K562 (cell line): ENCODE data around the gene ST3GAL3. TPM values are rescaled to one million over a fixed set of nuclear protein-coding genes. Genes with fewer than 3 reads are reported as not detected.

Source experiments
- ATAC-seq: fragments of 200-7000 bp; cut with Tn5 transposase; 3 replicates; pipeline ENCODE4 v1.9.1; 2020; ENCODE audit warnings: moderate library complexity
- BruUV-seq: library from RNA; stranded (reverse); fragments of 400-500 nt; replicated peaks from 2 replicates; lab custom pipeline; 2021; lab: Mats Ljungman, UMichigan
- CTCF ChIA-PET: fragments of 300-600 bp; formaldehyde crosslinking; extraction: SDS; loops from one replicate; lab custom pipeline; 2021; ENCODE audit warnings: low intra/inter-chr PET ratio; lab: Yijun Ruan, JAX
- POLR2A ChIA-PET: fragments of 300-600, 350-650 bp; sonication (Branson Sonifier 250); formaldehyde crosslinking; extraction: SDS; loops from one replicate; lab custom pipeline; 2021; ENCODE audit warnings: antibody characterized with exemption, inconsistent platforms; lab: Yijun Ruan, JAX
- DNase-seq, 4 experiments: peaks; one replicate each; pipeline versions ENCODE4 v3.0.0 to v3.0.0-alpha.2; 2011 to 2018; ENCODE audit warnings: low spot score in 3 of 4, mixed read lengths in 3 of 4; ENCODE audit errors: extremely low read depth in 1 of 4
- FAIRE-seq: peaks from 2 replicates; lab custom pipeline; 2011; peaks lifted over from hg19 to GRCh38; lab: Jason Lieb, UNC
- H2AFZ ChIP-seq: 2 replicates; pipeline ENCODE4 v1.6.0; 2011; ENCODE audit warnings: low read depth, low read length, control low read depth, inconsistent platforms
- H3K27ac ChIP-seq: fragments of 200-600 bp; 3 replicates; pipeline ENCODE4 v1.8.0; 2011; ENCODE audit warnings: low read depth, mild to moderate bottlenecking, control low read depth, inconsistent platforms, low read length, moderate library complexity, mixed read lengths; ENCODE audit errors: extremely low read depth
- H3K27me3 ChIP-seq, 2 experiments: fragments of 300-600 bp in 1 of 2; 2 replicates in 1 of 2; 3 replicates in 1 of 2; pipeline versions ENCODE4 v1.6.0 to v1.8.0; 2011; ENCODE audit warnings: inconsistent platforms in 2 of 2, low read length in 2 of 2, mild to moderate bottlenecking in 1 of 2, mixed read lengths in 1 of 2, moderate library complexity in 1 of 2; ENCODE audit not compliant: control insufficient read depth in 2 of 2, insufficient read depth in 2 of 2
- H3K36me3 ChIP-seq: fragments of 300-600 bp; 3 replicates; pipeline ENCODE4 v1.8.0; 2011; ENCODE audit warnings: mild to moderate bottlenecking, low read length, inconsistent platforms; ENCODE audit not compliant: control insufficient read depth, insufficient read depth
- H3K4me1 ChIP-seq, 2 experiments: fragments of 200-600 bp in 1 of 2; replicated peaks in 1 of 2; 2 replicates in 1 of 2; 3 replicates in 1 of 2; pipeline versions ENCODE4 v1.5.1 to v1.8.0; 2011; ENCODE audit warnings: inconsistent platforms in 2 of 2, low read length in 2 of 2, mild to moderate bottlenecking in 1 of 2, mixed read lengths in 1 of 2, moderate library complexity in 1 of 2; ENCODE audit not compliant: control insufficient read depth in 2 of 2, insufficient read depth in 2 of 2
- H3K4me2 ChIP-seq: 2 replicates; pipeline ENCODE4 v1.6.1; 2011; ENCODE audit warnings: low read length, control low read depth, inconsistent platforms, mixed read lengths; ENCODE audit not compliant: insufficient read depth
- H3K4me3 ChIP-seq: fragments of 200-600 bp; sonication (generic), shearing (Covaris generic); 2 replicates; pipeline ENCODE4 v1.5.1; 2016; ENCODE audit warnings: control low read depth, inconsistent platforms
- H3K79me2 ChIP-seq: fragments of 200-600 bp; 3 replicates; pipeline ENCODE4 v1.8.0; 2011; ENCODE audit warnings: low read length, inconsistent platforms; ENCODE audit not compliant: control insufficient read depth, insufficient read depth
- H3K9ac ChIP-seq, 2 experiments: 2 replicates each; pipeline versions ENCODE4 v1.6.0 to v1.6.1; 2011; ENCODE audit warnings: low read depth in 2 of 2, low read length in 2 of 2, control low read depth in 1 of 2, inconsistent platforms in 1 of 2, mild to moderate bottlenecking in 1 of 2, mixed read lengths in 1 of 2; ENCODE audit not compliant: insufficient read depth in 1 of 2
- H3K9me1 ChIP-seq: one replicate; pipeline ENCODE4 v1.6.0; 2011; ENCODE audit warnings: inconsistent platforms, mild to moderate bottlenecking, low read length, moderate library complexity; ENCODE audit not compliant: control insufficient read depth, insufficient read depth
- H3K9me3 ChIP-seq: replicated peaks from 2 replicates; pipeline ENCODE4 v1.5.1; 2011; ENCODE audit warnings: low read depth, low read length, inconsistent platforms; ENCODE audit not compliant: control insufficient read depth, insufficient read depth
- H4K20me1 ChIP-seq: replicated peaks from 2 replicates; pipeline ENCODE4 v1.6.1; 2011; ENCODE audit warnings: low read length, inconsistent platforms, mixed read lengths; ENCODE audit not compliant: control insufficient read depth, insufficient read depth
- CREBBP ChIP-seq: IDR thresholded peaks from one replicate; pipeline ENCODE4 v1.6.1; 2012; ENCODE audit warnings: low read depth, mild to moderate bottlenecking, control low read depth, inconsistent platforms, low read length
- MYBL2 ChIP-seq, 2 experiments: fragments of 450-650 bp in 1 of 2; sonication (generic) in 1 of 2; formaldehyde crosslinking in 1 of 2; IDR thresholded peaks; 2 replicates each; pipeline versions ENCODE4 v1.6.1 to v1.8.1; 2017 to 2022; ENCODE audit warnings: borderline replicate concordance in 1 of 2, inconsistent platforms in 1 of 2, low read depth in 1 of 2, mild to moderate bottlenecking in 1 of 2, missing genetic modification reagents in 1 of 2, moderate library complexity in 1 of 2
- NR3C1 ChIP-seq: sonication (generic); formaldehyde crosslinking; IDR thresholded peaks from 2 replicates; pipeline ENCODE4 v1.8.1; 2022; ENCODE audit warnings: missing genetic modification reagents
- SETDB1 ChIP-seq: IDR thresholded peaks from one replicate; pipeline ENCODE4 v1.6.1; 2012; ENCODE audit warnings: low read length, control low read depth, inconsistent platforms
- TRIM24 ChIP-seq, 2 experiments: fragments of 450-650 bp; IDR thresholded peaks; 2 replicates each; pipeline ENCODE4 v1.6.1; 2016
- TSC22D4 ChIP-seq: fragments of 450-650 bp; IDR thresholded peaks from 2 replicates; pipeline ENCODE4 v1.6.1; 2016; ENCODE audit warnings: missing genetic modification characterization, missing biosample characterization, control low read depth
- ZNF12 ChIP-seq: sonication (generic); formaldehyde crosslinking; IDR thresholded peaks from 2 replicates; pipeline ENCODE4 v1.4.0; 2020; ENCODE audit warnings: mild to moderate bottlenecking, missing genetic modification reagents
- ZNF133 ChIP-seq: fragments of 250-450 bp; sonication (Bioruptor Pico); IDR thresholded peaks from 2 replicates; pipeline ENCODE4 v1.4.0; 2020; ENCODE audit warnings: mild to moderate bottlenecking
- ZNF583 ChIP-seq: fragments of 250-450 bp; sonication (Bioruptor Pico); IDR thresholded peaks from 2 replicates; pipeline ENCODE4 v1.4.0; 2020
- ZNF830 ChIP-seq: fragments of 250-450 bp; sonication (Bioruptor Pico); IDR thresholded peaks from 2 replicates; pipeline ENCODE4 v1.5.0; 2021; ENCODE audit warnings: mild to moderate bottlenecking
- WGBS: fragments of 100-300 bp; shearing (Covaris generic); methylation state at CpG from one replicate; pipeline ENCODE4 v1.1.6; 2016; ENCODE audit warnings: low coverage, mixed read lengths; ENCODE audit not compliant: insufficient coverage; ENCODE audit errors: missing lambda C conversion rate; 5-methylcytosine and 5-hydroxymethylcytosine counted together
- in situ Hi-C: fragments of 300-500 bp; cut with MboI; formaldehyde crosslinking; loops from 4 replicates; pipeline ENCODE4 v1.15.0; 2018; ENCODE audit warnings: inconsistent platforms, mixed read lengths
- intact Hi-C: fragments of 100-400 bp; cut with micrococcal nuclease; formaldehyde crosslinking; loops from 2 replicates; pipeline ENCODE4 v1.14.2; 2022
- polyA plus RNA-seq, 8 experiments: library from polyadenylated mRNA; depleted of rRNA in 4 of 8; stranded (reverse) in 5 of 8; unstranded in 3 of 8; fragments of >200 nt; fragmentation: Nextera tagmentation in 2 of 8; fragmentation: Illumina TruSeq in 1 of 8; extraction: Ambion mirVana in 2 of 8; extraction: Trizol in 1 of 8; gene quantifications; 2 replicates each; pipeline versions ENCODE4 v1.2.1 to v1.2.3, GENCODE V29; 2011 to 2014; ENCODE audit warnings: inconsistent platforms in 1 of 8, missing spikeins in 1 of 8
- total RNA-seq, 7 experiments: library from RNA; depleted of rRNA in 6 of 7; stranded (reverse); fragments of >200 nt in 6 of 7; fragmentation: Illumina TruSeq in 2 of 7; extraction: Trizol in 2 of 7; gene quantifications; 2 replicates each; pipeline versions ENCODE4 v1.2.1 to v1.2.3, GENCODE V29; 2011 to 2021; ENCODE audit warnings: low replicate concordance in 1 of 7
- TF ChIP-seq, protein P1 (sequence below): fragments of 250-450 bp; sonication (Bioruptor Pico); IDR thresholded peaks from 2 replicates; pipeline ENCODE4 v1.4.0; 2020; ENCODE audit warnings: mild to moderate bottlenecking

Gene ST3GAL3
- total and polyA plus RNA-seq, 9 of the 15 experiments (the other 6 are each of a cell fraction or from before 2014, with no cell fraction given), result 1.2 to 18.9 (median 11.0) TPM

DNA sequence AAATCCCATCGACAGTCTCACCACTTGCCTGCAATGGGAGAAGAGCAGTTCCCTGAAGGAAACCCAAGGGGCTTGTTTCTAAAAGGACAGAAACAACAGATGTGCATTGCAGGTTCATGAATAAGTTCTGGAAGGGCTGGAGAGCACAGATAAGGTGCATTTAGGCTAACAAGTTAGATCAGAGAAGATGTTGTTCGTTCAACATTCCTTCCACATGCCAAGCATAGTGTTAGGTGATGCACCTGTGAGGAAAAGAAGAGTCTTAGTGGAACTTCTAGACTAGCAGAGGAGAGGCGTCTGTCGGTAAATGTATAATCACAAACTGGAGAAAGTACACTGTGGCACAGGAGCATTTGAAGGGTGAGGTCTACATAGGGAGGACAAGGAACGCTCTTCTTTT is 98.0 kb downstream of the ST3GAL3 start (continued):
- TF ChIP-seq, protein P1, sequence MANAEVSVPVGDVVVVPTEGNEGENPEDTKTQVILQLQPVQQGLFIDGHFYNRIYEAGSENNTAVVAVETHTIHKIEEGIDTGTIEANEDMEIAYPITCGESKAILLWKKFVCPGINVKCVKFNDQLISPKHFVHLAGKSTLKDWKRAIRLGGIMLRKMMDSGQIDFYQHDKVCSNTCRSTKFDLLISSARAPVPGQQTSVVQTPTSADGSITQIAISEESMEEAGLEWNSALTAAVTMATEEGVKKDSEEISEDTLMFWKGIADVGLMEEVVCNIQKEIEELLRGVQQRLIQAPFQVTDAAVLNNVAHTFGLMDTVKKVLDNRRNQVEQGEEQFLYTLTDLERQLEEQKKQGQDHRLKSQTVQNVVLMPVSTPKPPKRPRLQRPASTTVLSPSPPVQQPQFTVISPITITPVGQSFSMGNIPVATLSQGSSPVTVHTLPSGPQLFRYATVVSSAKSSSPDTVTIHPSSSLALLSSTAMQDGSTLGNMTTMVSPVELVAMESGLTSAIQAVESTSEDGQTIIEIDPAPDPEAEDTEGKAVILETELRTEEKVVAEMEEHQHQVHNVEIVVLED (CRISPR knock-in tag), result no peak
- TF ChIP-seq ZNF133 (CRISPR knock-in tag) (no peak), ZNF830 (no peak), TSC22D4 (tag) (no peak), SETDB1 (no peak), CREBBP (no peak)
- TF ChIP-seq, all 486 proteins: peak for 0

DNA sequence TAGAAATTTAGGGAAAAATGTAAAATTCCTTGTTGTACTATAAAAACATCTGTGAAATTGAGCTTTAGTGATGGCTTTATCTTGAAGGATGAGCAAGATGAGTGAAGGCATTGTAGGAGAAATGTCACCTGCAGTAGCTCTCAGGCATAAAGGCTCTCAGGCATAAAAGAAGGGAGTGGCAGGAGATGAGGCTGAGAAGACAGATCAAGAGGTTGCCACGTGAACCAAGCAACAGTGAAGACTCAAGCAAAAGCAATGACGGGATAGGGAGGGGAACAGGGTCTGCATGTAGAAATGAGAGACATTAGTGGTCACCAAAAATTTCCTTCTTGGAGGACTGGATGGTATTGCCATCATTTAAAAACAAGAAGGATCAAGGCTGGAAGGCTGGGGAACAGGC is 98.8 kb downstream of the ST3GAL3 start:
- H3K27ac ChIP-seq, result no peak overlapping the region
- no peak overlapping the region for H3K4me2 ChIP-seq
- intact Hi-C loops, result no loop called here
- H3K9me3 ChIP-seq, result no peaks in the 10 kb centered on the region
- H3K9me1 ChIP-seq, result no peaks in the 10 kb centered on the region
- H3K36me3 ChIP-seq, result no peaks in the 10 kb centered on the region
- no TSS peak for BruUV-seq
- no peaks in the 10 kb centered on the region for H3K27me3 ChIP-seq
- ChIA-PET POLR2A (interaction anchor here (0.6 to 0.7 kb wide), 2 partner anchors 10 to 808 kb away, joined by 3 read pairs; no protein-coding TSS in a partner anchor), CTCF (no interaction called here)
- no peak overlapping the region for H2AFZ ChIP-seq
- FAIRE-seq, result no peak
- H3K79me2 ChIP-seq, result no peaks in the 10 kb centered on the region
- no peak overlapping the region for H3K9ac ChIP-seq
- no peak for ATAC-seq
- no peak overlapping the region for H3K4me3 ChIP-seq
- no peak for DNase-seq
- H4K20me1 ChIP-seq, result no peaks in the 10 kb centered on the region
- H3K4me1 ChIP-seq, result no peaks in the 10 kb centered on the region; a peak in 1 of 5 replicates
- TF ChIP-seq ZNF12 (CRISPR knock-in tag) (no peak), NR3C1 (CRISPR knock-in tag) (no peak), TRIM24 (IDR thresholded peaks at IDR 0.05) (no peak), ZNF583 (CRISPR knock-in tag) (no peak), MYBL2 (IDR thresholded peaks at IDR 0.05; ENCODE audit: low read depth) (no peak), MYBL2 (CRISPR knock-in tag; IDR thresholded peaks at IDR 0.05; ENCODE audit: borderline replicate concordance) (no peak)
- TF ChIP-seq, all 486 proteins: peak for 0
- WGBS, result 64% methylated on average over 2 of the region's 2 CpGs
- in situ Hi-C loops, result no loop called here
